ENCODE data around the gene DOHH. TPM values are rescaled to one million over a fixed set of nuclear protein-coding genes. Genes with fewer than 3 reads are reported as not detected.
A peak's percentile ranks its signal among the peaks of the same experiment; 100 is the strongest.

Gene DOHH
- total and polyA plus RNA-seq, 9 of the 15 experiments (the other 6 are each of a cell fraction or from before 2014, with no cell fraction given), result 0.14 to 47.2 (median 5.1) TPM

- BruUV-seq (replicated peaks), result TSS peak; percentile 37
- CTCF ChIA-PET (ENCODE audit: low intra/inter-chr PET ratio), result no interaction called here
- in situ Hi-C loops (cut with MboI), result no loop called here
- TF ChIP-seq ZNF561 (CRISPR knock-in tag; conservative IDR thresholded peaks at IDR 0.05) (no peak), CREM (IDR thresholded peaks at IDR 0.05; ENCODE audit: low read depth) (no peak), SRSF1 (IDR thresholded peaks at IDR 0.05; ENCODE audit: low read depth, low read length) (no peak), BRD4 (IDR thresholded peaks at IDR 0.05) (no peak), ARID3B (CRISPR knock-in tag; IDR thresholded peaks at IDR 0.05; ENCODE audit: borderline replicate concordance) (no peak), ZNF407 (IDR thresholded peaks at IDR 0.05; ENCODE audit: low read depth) (0 out of 2 replicates have a peak, but pooled peaks have one; percentile 19), PML (IDR thresholded peaks at IDR 0.05; ENCODE audit: low read length) (no peak), ZNF668 (CRISPR knock-in tag; IDR thresholded peaks at IDR 0.05) (no peak), NUFIP1 (IDR thresholded peaks at IDR 0.05; ENCODE audit: partially characterized antibody) (no peak), FOXJ3 (CRISPR knock-in tag; IDR thresholded peaks at IDR 0.05) (no peak)
- TF ChIP-seq, protein P1, sequence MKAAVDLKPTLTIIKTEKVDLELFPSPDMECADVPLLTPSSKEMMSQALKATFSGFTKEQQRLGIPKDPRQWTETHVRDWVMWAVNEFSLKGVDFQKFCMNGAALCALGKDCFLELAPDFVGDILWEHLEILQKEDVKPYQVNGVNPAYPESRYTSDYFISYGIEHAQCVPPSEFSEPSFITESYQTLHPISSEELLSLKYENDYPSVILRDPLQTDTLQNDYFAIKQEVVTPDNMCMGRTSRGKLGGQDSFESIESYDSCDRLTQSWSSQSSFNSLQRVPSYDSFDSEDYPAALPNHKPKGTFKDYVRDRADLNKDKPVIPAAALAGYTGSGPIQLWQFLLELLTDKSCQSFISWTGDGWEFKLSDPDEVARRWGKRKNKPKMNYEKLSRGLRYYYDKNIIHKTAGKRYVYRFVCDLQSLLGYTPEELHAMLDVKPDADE (conservative IDR thresholded peaks at IDR 0.05; ENCODE audit: control insufficient read depth, low read depth, low read length), result no peak
Observed at GRCh38 chr19:3507371-3508120, 7.1 kb upstream of the DOHH start.

More at GRCh38 chr19:3507371-3508120, 7.1 kb upstream of the DOHH start:
- peak; percentile 37 to 57 (median 50) for DNase-seq (ENCODE audit: extremely low read depth in 1 of 4, low spot score in 3 of 4)
- H3K79me2 ChIP-seq (ENCODE audit: control insufficient read depth, insufficient read depth, low read length), result peaks cover 67% of the 10 kb centered on the region
- FAIRE-seq, result peak; percentile 42
- peak overlapping the region; percentile 88 for H3K4me2 ChIP-seq (ENCODE audit: insufficient read depth, low read length)
- H3K27ac ChIP-seq (ENCODE audit: extremely low read depth, low read depth, low read length), result peak overlapping the region; percentile 41; the same call in 1 of the 3 replicates
- H4K20me1 ChIP-seq (replicated peaks; ENCODE audit: control insufficient read depth, insufficient read depth, low read length), result peaks cover 45% of the 10 kb centered on the region
- H3K9me1 ChIP-seq (ENCODE audit: control insufficient read depth, insufficient read depth, low read length), result peaks cover 14% of the 10 kb centered on the region
- intact Hi-C loops (cut with micrococcal nuclease), result no loop called here
- H3K36me3 ChIP-seq (ENCODE audit: control insufficient read depth, insufficient read depth, low read length), result peaks cover 38% of the 10 kb centered on the region; the same call in 2 of the 3 replicates
- peaks cover 21 to 81% of the 10 kb centered on the region in 2 experiments; a peak in 4 of 5 replicates for H3K4me1 ChIP-seq (replicated peaks in 1 of 2; ENCODE audit: control insufficient read depth in 2 of 2, insufficient read depth in 2 of 2, low read length in 2 of 2)
- H3K9ac ChIP-seq (ENCODE audit: insufficient read depth in 1 of 2, low read depth in 2 of 2, low read length in 2 of 2), result peak overlapping the region; percentile 30 to 94; a peak in 2 of 4 replicates
- peak overlapping the region; percentile 99 for H3K4me3 ChIP-seq
- no peak for ATAC-seq
- H3K9me3 ChIP-seq (replicated peaks; ENCODE audit: control insufficient read depth, insufficient read depth, low read depth, low read length), result no peaks in the 10 kb centered on the region
- POLR2A ChIA-PET, result interaction anchor here (0.6 to 1.0 kb wide), 2 partner anchors 13 to 84 kb away, joined by 4 read pairs; no protein-coding TSS in a partner anchor
- WGBS (ENCODE audit: insufficient coverage, low coverage, missing lambda C conversion rate), result 54% methylated on average over 25 of the region's 31 CpGs
- no peaks in the 10 kb centered on the region for H3K27me3 ChIP-seq (ENCODE audit: control insufficient read depth in 2 of 2, insufficient read depth in 2 of 2, low read length in 2 of 2)
- no peak overlapping the region for H2AFZ ChIP-seq (ENCODE audit: low read depth, low read length)
